Prostate gland (tissue), 2 donors: ENCODE data around the gene SUN5.

Source experiments
- CTCF ChIP-seq, 4 experiments: fragments of 200-600 bp in 2 of 4; fragments of 450-650 bp in 2 of 4; sonication (generic) in 2 of 4; IDR thresholded peaks; 1 replicate in 3 of 4; 2 replicates in 1 of 4; pipeline ENCODE4 v1.5.1; 2016 to 2019; ENCODE audit warnings: antibody characterized with exemption in 4 of 4, mild to moderate bottlenecking in 2 of 4, moderate library complexity in 2 of 4
- POLR2AphosphoS5 ChIP-seq: sonication (generic); formaldehyde crosslinking; IDR thresholded peaks from one replicate; pipeline ENCODE4 v1.6.1; 2017; ENCODE audit warnings: antibody characterized with exemption

GRCh38 chr20:33016581-33017109 lies 12.4 kb upstream of the SUN5 start:
- TF ChIP-seq CTCF (IDR thresholded peaks at IDR 0.05), result no peak
- TF ChIP-seq POLR2AphosphoS5, result no peak
